Tibial nerve (tissue), 4 donors: ENCODE results near the gene COA6. TPM values are rescaled to one million over a fixed set of nuclear protein-coding genes. Genes with fewer than 3 reads are reported as not detected.
"Not testable (repeated sequence)": the region's sequence is repeated elsewhere in the genome, so short reads cannot be mapped to it uniquely, and the experiment has no call there.

Experiments used
- DNase-seq, 2 donors: peaks; one replicate each; pipeline ENCODE4 v3.0.0-alpha.2; 2019; ENCODE audit warnings: low spot score in 2 of 2
- H3K27ac ChIP-seq, 4 donors: fragments of 200-600 bp; sonication (generic) in 3 of 4; one replicate each; pipeline ENCODE4 v1.5.1; 2017 to 2019; ENCODE audit warnings: mild to moderate bottlenecking in 1 of 4
- H3K27me3 ChIP-seq, 2 donors: fragments of 200-600 bp; sonication (generic) in 1 of 2; one replicate each; pipeline versions ENCODE4 v1.5.1 to v1.6.0; 2017 to 2019
- H3K36me3 ChIP-seq, 3 donors: fragments of 200-600 bp; sonication (generic); one replicate each; pipeline ENCODE4 v1.5.1; 2018 to 2019
- H3K4me1 ChIP-seq, 4 donors: fragments of 200-600 bp; sonication (generic) in 3 of 4; one replicate each; pipeline ENCODE4 v1.5.1; 2017 to 2019
- H3K4me3 ChIP-seq, 4 donors: fragments of 200-600 bp; sonication (generic) in 3 of 4; one replicate each; pipeline ENCODE4 v1.5.1; 2017 to 2019; ENCODE audit warnings: mild to moderate bottlenecking in 1 of 4, moderate library complexity in 1 of 4
- H3K9me3 ChIP-seq, 4 donors: fragments of 200-600 bp; sonication (generic) in 3 of 4; one replicate each; pipeline ENCODE4 v1.5.1; 2017 to 2019
- CTCF ChIP-seq, 5 experiments: fragments of 200-600 bp in 3 of 5; fragments of 450-650 bp in 2 of 5; sonication (generic) in 3 of 5; IDR thresholded peaks; one replicate each; pipeline ENCODE4 v1.5.1; 2016 to 2019; ENCODE audit warnings: antibody characterized with exemption in 5 of 5, mild to moderate bottlenecking in 3 of 5, moderate library complexity in 2 of 5
- EP300 ChIP-seq, 2 donors: sonication (generic); formaldehyde crosslinking; IDR thresholded peaks; one replicate each; pipeline ENCODE4 v1.6.1; 2017; ENCODE audit warnings: antibody characterized with exemption in 2 of 2, mild to moderate bottlenecking in 1 of 2
- POLR2A ChIP-seq, 2 donors: fragments of 450-650 bp; IDR thresholded peaks; one replicate each; pipeline ENCODE4 v1.6.1; 2017; ENCODE audit warnings: antibody characterized with exemption in 2 of 2, mild to moderate bottlenecking in 2 of 2, moderate library complexity in 2 of 2
- WGBS, 2 donors: methylation state at CpG; one replicate each; pipeline ENCODE4 v1.1.5; 2018; 5-methylcytosine and 5-hydroxymethylcytosine counted together
- total RNA-seq, 4 donors: library from RNA; depleted of rRNA; stranded (reverse); fragments of >200 nt; gene quantifications; one replicate each; pipeline ENCODE4 v1.1.0, GENCODE V29; 2016

The COA6 gene
- total RNA-seq, 4 donors from 2014 or later: 11.1 to 25.6 (median 18.6) TPM

- DNase-seq: no peak
- Histone ChIP-seq H3K9me3 (no peaks in the 10 kb centered on the region), H3K36me3 (peaks cover 0 to 31% (median 0%) of the 10 kb centered on the region in 3 donors), H3K4me3 (no peak overlapping the region), H3K4me1 (no peaks in the 10 kb centered on the region), H3K27ac (no peak overlapping the region), H3K27me3 (no peaks in the 10 kb centered on the region)
- no peak for TF ChIP-seq EP300 (IDR thresholded peaks at IDR 0.05)
- no peak for TF ChIP-seq CTCF (IDR thresholded peaks at IDR 0.05)
- TF ChIP-seq POLR2A (IDR thresholded peaks at IDR 0.05): no peak
- WGBS, 2 donors: 68 to 80% methylated on average over 8 of the region's 8 CpGs
These were observed 25.7 kb downstream of the COA6 start for GRCh38 chr1:234398849-234399381.

GRCh38 chr1:234399515-234399914 lies 26.3 kb downstream of the COA6 start:
- DNase-seq, H3K4me1 ChIP-seq, H3K4me3 ChIP-seq, H3K27me3 ChIP-seq, H3K9me3 ChIP-seq, H3K27ac ChIP-seq: not testable (repeated sequence)
- WGBS, 2 donors: 90 to 95% methylated on average over 6 of the region's 6 CpGs
- H3K36me3 ChIP-seq: peaks cover 0 to 33% (median 0%) of the 10 kb centered on the region in 3 donors

GRCh38 chr1:234400773-234401172 lies 27.5 kb downstream of the COA6 start:
- H3K9me3 ChIP-seq: no peaks in the 10 kb centered on the region
- H3K36me3 ChIP-seq: peaks cover 0 to 34% (median 0%) of the 10 kb centered on the region in 3 donors
- no peaks in the 10 kb centered on the region for H3K4me1 ChIP-seq
- H3K27me3 ChIP-seq: no peaks in the 10 kb centered on the region
- TF ChIP-seq EP300 (IDR thresholded peaks at IDR 0.05) (no peak), POLR2A (IDR thresholded peaks at IDR 0.05) (no peak), CTCF (IDR thresholded peaks at IDR 0.05) (no peak)
- peak overlapping the region in 1 of 4 donors; percentile 42 for H3K27ac ChIP-seq
- no peak overlapping the region for H3K4me3 ChIP-seq
- DNase-seq: no peak

GRCh38 chr1:234401658-234402057 lies 28.4 kb downstream of the COA6 start:
- Histone ChIP-seq H3K9me3 (no peaks in the 10 kb centered on the region), H3K36me3 (peaks cover 0 to 33% (median 0%) of the 10 kb centered on the region in 3 donors), H3K27ac (no peak overlapping the region), H3K4me1 (no peaks in the 10 kb centered on the region), H3K4me3 (no peak overlapping the region), H3K27me3 (no peaks in the 10 kb centered on the region)
- no peak for DNase-seq
- TF ChIP-seq POLR2A (IDR thresholded peaks at IDR 0.05): no peak
- TF ChIP-seq CTCF (IDR thresholded peaks at IDR 0.05): no peak
- TF ChIP-seq EP300 (IDR thresholded peaks at IDR 0.05): no peak
- 95 to 97% methylated on average over 3 of the region's 3 CpGs for WGBS, 2 donors

- no peak for DNase-seq
- Histone ChIP-seq H3K4me3 (no peak overlapping the region), H3K9me3 (no peaks in the 10 kb centered on the region), H3K4me1 (no peaks in the 10 kb centered on the region), H3K27me3 (no peaks in the 10 kb centered on the region), H3K36me3 (peaks cover 0 to 36% (median 0%) of the 10 kb centered on the region in 3 donors), H3K27ac (no peak overlapping the region)
- 88 to 90% methylated on average over 3 of the region's 3 CpGs for WGBS, 2 donors
- TF ChIP-seq EP300 (IDR thresholded peaks at IDR 0.05): no peak
- TF ChIP-seq CTCF (IDR thresholded peaks at IDR 0.05): no peak
- no peak for TF ChIP-seq POLR2A (IDR thresholded peaks at IDR 0.05)
These were observed 29.7 kb downstream of the COA6 start for GRCh38 chr1:234402939-234403338.

GRCh38 chr1:234405676-234406075 lies 32.4 kb downstream of the COA6 start:
- Histone ChIP-seq H3K9me3 (no peaks in the 10 kb centered on the region), H3K4me3 (no peak overlapping the region), H3K27ac (no peak overlapping the region), H3K36me3 (peaks cover 0 to 40% (median 0%) of the 10 kb centered on the region in 3 donors), H3K4me1 (no peaks in the 10 kb centered on the region), H3K27me3 (no peaks in the 10 kb centered on the region)
- DNase-seq: no peak
- 53 to 63% methylated on average over 6 of the region's 6 CpGs for WGBS, 2 donors
- TF ChIP-seq CTCF (IDR thresholded peaks at IDR 0.05): no peak
- no peak for TF ChIP-seq EP300 (IDR thresholded peaks at IDR 0.05)
- no peak for TF ChIP-seq POLR2A (IDR thresholded peaks at IDR 0.05)
